Choroid plexus epithelial cell (primary cell): ENCODE measurements around the gene TNRC6A.

ENCODE experiments used
- DNase-seq: peaks from one replicate; pipeline ENCODE4 v3.0.0-alpha.2; 2010; ENCODE audit warnings: low read depth
- H3K4me3 ChIP-seq: 2 replicates; pipeline ENCODE4 v1.5.1; 2011; ENCODE audit warnings: low read depth, mild to moderate bottlenecking, control low read depth, low read length, moderate library complexity
- CTCF ChIP-seq: conservative IDR thresholded peaks from 2 replicates; pipeline ENCODE4 v1.5.1; 2011; ENCODE audit warnings: low read depth, mild to moderate bottlenecking, control low read depth, inconsistent platforms, low read length, moderate library complexity

Gene TNRC6A

DNA sequence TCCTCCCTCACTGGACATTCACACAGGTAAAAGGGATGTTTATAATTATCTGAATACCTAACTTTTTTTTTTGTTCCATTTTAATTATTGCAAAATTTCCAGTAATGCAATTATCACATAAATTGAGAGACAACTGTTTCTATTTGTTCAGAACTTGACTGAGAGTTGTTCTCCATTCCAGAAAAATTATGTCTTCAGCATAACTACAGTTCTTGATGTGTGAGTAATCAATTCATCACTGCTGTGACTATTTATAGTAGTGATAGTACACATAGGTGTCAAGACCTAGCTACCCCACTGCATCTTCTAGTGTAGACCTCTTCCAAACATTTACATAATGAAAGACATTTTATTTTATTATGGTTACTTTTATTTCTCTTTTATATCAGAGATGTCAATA lies 5.8 kb upstream of the TNRC6A start:
- TF ChIP-seq CTCF, result no peak
- peak; percentile 49 for DNase-seq

GRCh38 chr16:24728011-24728410 lies 1.4 kb upstream of the TNRC6A start:
- no peak for TF ChIP-seq CTCF
- no peak overlapping the region for H3K4me3 ChIP-seq

More for the DNA sequence above, 5.8 kb upstream of the TNRC6A start:
- H3K4me3 ChIP-seq, result no peak overlapping the region

GRCh38 chr16:24728891-24729242 lies 584 bp upstream of the TNRC6A start:
- no peak for DNase-seq
- TF ChIP-seq CTCF, result no peak
- peak overlapping the region; percentile 87 for H3K4me3 ChIP-seq

More at GRCh38 chr16:24728011-24728410, 1.4 kb upstream of the TNRC6A start:
- DNase-seq, result no peak

DNA sequence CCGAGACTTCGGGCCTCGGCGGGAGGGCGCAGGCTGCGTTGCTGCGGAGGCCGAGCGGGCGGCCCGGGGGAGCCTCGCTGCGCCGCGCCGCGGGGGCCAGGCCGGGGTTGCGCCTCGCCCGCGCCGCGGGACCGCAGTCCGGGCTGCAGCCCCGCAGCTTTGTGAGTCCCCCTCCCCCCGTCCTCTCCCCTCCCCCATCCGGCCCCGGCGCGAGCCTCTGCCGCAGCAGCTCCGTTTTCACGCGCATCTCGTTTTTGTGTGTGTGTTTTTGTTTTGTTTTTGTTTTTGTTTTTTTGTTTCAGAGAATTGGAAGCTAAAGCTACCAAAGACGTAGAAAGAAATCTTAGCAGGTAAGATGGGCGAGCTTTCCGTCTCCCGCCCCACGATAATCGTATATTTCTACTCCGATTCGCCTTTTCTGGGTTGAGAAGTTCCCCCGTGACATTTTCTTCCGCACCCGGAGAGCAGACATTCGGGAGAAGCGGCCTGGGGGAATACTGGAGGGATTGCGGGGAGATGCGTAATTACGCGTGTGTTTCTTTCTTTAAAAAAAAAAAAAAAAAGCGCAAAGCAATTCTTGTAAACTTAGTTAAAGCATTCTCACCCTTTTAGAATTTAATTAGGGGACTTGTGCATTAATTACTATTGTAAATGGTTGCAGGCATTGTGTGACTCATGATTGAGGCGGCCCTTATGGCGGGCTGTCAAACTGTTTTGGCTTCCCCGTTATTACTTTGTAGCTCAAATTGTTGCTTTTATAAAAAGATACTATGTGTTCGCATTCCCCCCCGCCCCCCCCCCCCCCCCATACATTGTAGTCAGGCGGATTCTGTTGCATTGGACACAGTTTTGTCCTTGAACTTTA lies 732 bp downstream of the TNRC6A start:
- H3K4me3 ChIP-seq, result peak overlapping the region; percentile 87
- no peak for TF ChIP-seq CTCF
- DNase-seq, result peak; percentile 19

- DNase-seq, result no peak
- H3K4me3 ChIP-seq, result peak overlapping the region; percentile 87
- TF ChIP-seq CTCF, result no peak
Measured at GRCh38 chr16:24730914-24731313, 1.5 kb downstream of the TNRC6A start.

DNA sequence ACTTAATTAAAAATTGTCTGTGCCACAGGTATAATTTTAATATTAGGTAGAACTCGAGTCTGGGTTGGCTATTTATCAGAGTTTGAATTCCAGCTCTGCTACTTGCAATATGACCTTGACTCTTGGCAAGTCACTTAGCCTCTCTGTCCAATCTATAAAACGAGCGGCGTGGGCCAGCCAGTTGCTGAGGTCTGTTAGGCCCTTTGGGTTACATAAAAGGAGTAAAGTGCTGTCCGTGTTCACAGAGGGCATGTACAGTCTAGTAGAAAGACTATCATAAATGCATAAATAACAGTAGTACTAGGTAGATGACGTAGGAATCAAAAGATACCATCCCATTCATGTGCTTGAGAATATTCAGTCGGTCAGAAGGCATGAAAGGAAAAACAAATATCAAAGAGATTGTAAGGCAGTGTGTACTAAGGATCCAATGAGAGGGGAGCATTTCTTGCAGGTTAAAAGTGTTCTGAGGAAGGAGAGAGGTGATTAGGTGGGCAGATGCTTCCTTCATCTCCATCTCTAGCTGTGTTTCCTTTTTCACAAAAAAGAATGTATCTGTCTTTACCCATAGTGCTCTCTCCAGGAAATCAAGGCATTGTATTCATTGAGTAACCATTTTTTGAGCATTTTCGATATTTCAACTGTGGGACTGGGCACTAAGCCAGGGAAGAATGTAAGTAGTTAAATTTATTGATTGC lies 2.4 kb downstream of the TNRC6A start:
- H3K4me3 ChIP-seq, result peak overlapping the region; percentile 12
- no peak for TF ChIP-seq CTCF
- peak; percentile 12 for DNase-seq
